ENCODE results near the gene PACSIN3. TPM values are rescaled to one million over a fixed set of nuclear protein-coding genes. Genes with fewer than 3 reads are reported as not detected.
"Not testable (repeated sequence)": the region's sequence is repeated elsewhere in the genome, so short reads cannot be mapped to it uniquely, and the experiment has no call there.

The PACSIN3 gene
- 5.7 and 5.9 TPM in 2 replicates for total RNA-seq

- intact Hi-C loops (cut with micrococcal nuclease), result loop anchor here (1.0 to 2.0 kb wide), 3 partner anchors 9 to 73 kb away; partner anchors contain the start of gene DDB2
These were observed at the start of gene PACSIN3 for GRCh38 chr11:47186076-47186699. Gene PACSIN3 (minus strand): TSS chr11:47186434. CDS start chr11:47182727, 3,707 bp downstream.

- intact Hi-C loops (cut with micrococcal nuclease), result loop anchor here (1.0 kb wide), 1 partner anchor 19 kb away; no protein-coding TSS in a partner anchor
These were observed 48.9 kb upstream of the PACSIN3 start for GRCh38 chr11:47235163-47235562.

- intact Hi-C loops (cut with micrococcal nuclease), result loop anchor here (1.0 kb wide), 1 partner anchor 18 kb away; no protein-coding TSS in a partner anchor
These were observed 48.5 kb upstream of the PACSIN3 start for GRCh38 chr11:47234669-47235100.

GRCh38 chr11:47233989-47234668 is 47.9 kb upstream of the PACSIN3 start:
- intact Hi-C loops (cut with micrococcal nuclease), result no loop called here

GRCh38 chr11:47233051-47233450 is 46.8 kb upstream of the PACSIN3 start:
- intact Hi-C loops (cut with micrococcal nuclease), result no loop called here

- intact Hi-C loops (cut with micrococcal nuclease), result no loop called here
These were observed 42.9 kb upstream of the PACSIN3 start for GRCh38 chr11:47229161-47229560.

GRCh38 chr11:47225552-47226400 is 39.5 kb upstream of the PACSIN3 start:
- intact Hi-C loops (cut with micrococcal nuclease), result loop anchor here (1.0 kb wide), 1 partner anchor 9 kb away; no protein-coding TSS in a partner anchor

GRCh38 chr11:47222696-47223095 is 36.5 kb upstream of the PACSIN3 start:
- intact Hi-C loops (cut with micrococcal nuclease), result no loop called here

GRCh38 chr11:47220401-47220821 is 34.2 kb upstream of the PACSIN3 start:
- intact Hi-C loops (cut with micrococcal nuclease), result no loop called here

GRCh38 chr11:47216121-47216798 is 30.0 kb upstream of the PACSIN3 start:
- intact Hi-C loops (cut with micrococcal nuclease), result loop anchor here (1.0 to 5.0 kb wide), 6 partner anchors 9 to 361 kb away; partner anchors contain the start of genes ACP2, KBTBD4, NDUFS3 and PSMC3

GRCh38 chr11:47215366-47215910 is 29.2 kb upstream of the PACSIN3 start:
- intact Hi-C loops (cut with micrococcal nuclease), result loop anchor here (2.0 to 5.0 kb wide), 4 partner anchors 337 to 551 kb away; partner anchors contain the start of genes CELF1, FNBP4, KBTBD4 and MTCH2

GRCh38 chr11:47213950-47214565 is 27.8 kb upstream of the PACSIN3 start:
- intact Hi-C loops (cut with micrococcal nuclease), result loop anchor here (1.0 to 2.0 kb wide), 6 partner anchors 28 to 553 kb away; partner anchors contain the start of genes ARFGAP2, CELF1, FNBP4 and MTCH2

GRCh38 chr11:47212938-47213337 is 26.7 kb upstream of the PACSIN3 start:
- intact Hi-C loops (cut with micrococcal nuclease), result no loop called here

GRCh38 chr11:47208628-47209027 is 22.4 kb upstream of the PACSIN3 start:
- intact Hi-C loops (cut with micrococcal nuclease), result no loop called here

GRCh38 chr11:47208008-47208552 is 21.8 kb upstream of the PACSIN3 start:
- intact Hi-C loops (cut with micrococcal nuclease), result not testable (repeated sequence)

GRCh38 chr11:47207459-47207858 is 21.2 kb upstream of the PACSIN3 start:
- intact Hi-C loops (cut with micrococcal nuclease), result no loop called here

- intact Hi-C loops (cut with micrococcal nuclease), result not testable (repeated sequence)
These were observed 20.3 kb upstream of the PACSIN3 start for GRCh38 chr11:47206577-47206976.

GRCh38 chr11:47204637-47204989 is 18.4 kb upstream of the PACSIN3 start:
- intact Hi-C loops (cut with micrococcal nuclease), result no loop called here

GRCh38 chr11:47202576-47202975 is 16.3 kb upstream of the PACSIN3 start:
- intact Hi-C loops (cut with micrococcal nuclease), result no loop called here

- intact Hi-C loops (cut with micrococcal nuclease), result no loop called here
These were observed 14.8 kb upstream of the PACSIN3 start for GRCh38 chr11:47201015-47201414.
